GM23338 (cell line): ENCODE data around the gene RGS6. TPM values are rescaled to one million over a fixed set of nuclear protein-coding genes. Genes with fewer than 3 reads are reported as not detected.

Source experiments
- ATAC-seq: fragments of 200-7000 bp; cut with Tn5 transposase; 3 replicates; pipeline ENCODE4 v1.9.1; 2020
- DNase-seq: peaks from one replicate; pipeline ENCODE4 v3.0.0-alpha.2; 2015; ENCODE audit warnings: low spot score
- H2AFZ ChIP-seq: fragments of 200-600 bp; sonication (generic); 2 replicates; pipeline ENCODE4 v1.8.0; 2016; ENCODE audit warnings: antibody characterized with exemption, mild to moderate bottlenecking, moderate library complexity
- H3F3A ChIP-seq: fragments of 200-600 bp; sonication (generic); replicated peaks from 2 replicates; pipeline ENCODE4 v1.8.0; 2017; ENCODE audit warnings: antibody characterized with exemption, mixed run types, low read depth
- H3K27ac ChIP-seq: fragments of 200-600 bp; sonication (generic); 2 replicates; pipeline ENCODE4 v1.6.1; 2016; ENCODE audit warnings: low read depth
- H3K27me3 ChIP-seq: fragments of 200-600 bp; sonication (generic); 2 replicates; pipeline ENCODE4 v1.8.0; 2016; ENCODE audit warnings: mild to moderate bottlenecking, mixed run types, moderate library complexity; ENCODE audit not compliant: insufficient read depth
- H3K36me3 ChIP-seq: fragments of 200-600 bp; sonication (generic); 2 replicates; pipeline ENCODE4 v1.8.0; 2016; ENCODE audit warnings: mild to moderate bottlenecking; ENCODE audit not compliant: insufficient read depth
- H3K4me1 ChIP-seq: fragments of 200-600 bp; sonication (generic); 2 replicates; pipeline ENCODE4 v1.8.0; 2016; ENCODE audit warnings: mild to moderate bottlenecking, moderate library complexity; ENCODE audit not compliant: insufficient read depth
- H3K4me2 ChIP-seq: fragments of 200-600 bp; sonication (generic); 2 replicates; pipeline ENCODE4 v1.7.1; 2017; ENCODE audit warnings: mixed run types
- H3K4me3 ChIP-seq: fragments of 200-600 bp; sonication (generic); 2 replicates; pipeline ENCODE4 v1.6.1; 2016; ENCODE audit warnings: mixed run types
- H3K79me2 ChIP-seq: fragments of 200-600 bp; sonication (generic); replicated peaks from 2 replicates; pipeline ENCODE4 v1.8.0; 2017; ENCODE audit warnings: mild to moderate bottlenecking; ENCODE audit not compliant: insufficient read depth
- H3K9me2 ChIP-seq: fragments of 200-600 bp; sonication (generic); 2 replicates; pipeline ENCODE4 v1.8.0; 2017; ENCODE audit not compliant: insufficient read depth
- H4K20me1 ChIP-seq: fragments of 200-600 bp; sonication (generic); replicated peaks from 2 replicates; pipeline ENCODE4 v1.8.0; 2017; ENCODE audit warnings: mild to moderate bottlenecking; ENCODE audit not compliant: insufficient read depth
- H3K27ac Mint-ChIP-seq: 2 replicates; pipeline ENCODE4 v1.8.0; 2020; ENCODE audit warnings: inconsistent platforms, mild to moderate bottlenecking, moderate library complexity, mixed read lengths
- H3K27me3 Mint-ChIP-seq: 3 replicates; pipeline ENCODE4 v1.8.0; 2022; ENCODE audit warnings: low read depth, mild to moderate bottlenecking, moderate library complexity, mixed read lengths, inconsistent platforms; ENCODE audit not compliant: insufficient read depth, poor library complexity
- H3K36me3 Mint-ChIP-seq: 3 replicates; pipeline ENCODE4 v1.8.0; 2021; ENCODE audit warnings: low read depth, mild to moderate bottlenecking, inconsistent platforms, moderate library complexity, mixed read lengths
- H3K4me1 Mint-ChIP-seq: 3 replicates; pipeline ENCODE4 v1.8.0; 2020; ENCODE audit warnings: mild to moderate bottlenecking, inconsistent platforms, mixed read lengths
- H3K4me3 Mint-ChIP-seq: 3 replicates; pipeline ENCODE4 v1.8.0; 2021; ENCODE audit warnings: moderate library complexity, mild to moderate bottlenecking, inconsistent platforms, mixed read lengths
- H3K9me3 Mint-ChIP-seq: 3 replicates; pipeline ENCODE4 v1.8.0; 2020; ENCODE audit warnings: moderate library complexity, mild to moderate bottlenecking, inconsistent platforms, mixed read lengths
- EZH2 ChIP-seq: fragments of 200-600 bp; sonication (generic); IDR thresholded peaks from one replicate; pipeline ENCODE4 v1.8.0; 2017; ENCODE audit warnings: antibody characterized with exemption, mild to moderate bottlenecking, low read depth; ENCODE audit not compliant: unreplicated experiment
- EZH2phosphoT487 ChIP-seq: fragments of 200-600 bp; sonication (generic); IDR thresholded peaks from one replicate; pipeline ENCODE4 v1.8.1; 2018; ENCODE audit warnings: antibody characterized with exemption; ENCODE audit not compliant: unreplicated experiment
- NANOG ChIP-seq: IDR thresholded peaks from 2 replicates; pipeline ENCODE4 v1.6.1; 2016; ENCODE audit warnings: antibody characterized with exemption, borderline replicate concordance
- REST ChIP-seq: IDR thresholded peaks from one replicate; pipeline ENCODE4 v1.6.1; 2018; ENCODE audit warnings: antibody characterized with exemption; ENCODE audit not compliant: unreplicated experiment
- polyA plus RNA-seq: library from polyadenylated mRNA; unstranded; fragments of >200 nt; fragmentation: Nextera tagmentation; extraction: Ambion mirVana; gene quantifications from 2 replicates; pipeline ENCODE4 v1.2.1, GENCODE V29; 2016
- total RNA-seq: library from RNA; depleted of rRNA; stranded (reverse); fragments of >200 nt; shearing (Covaris generic); gene quantifications from 2 replicates; pipeline ENCODE4 v1.2.3, GENCODE V29; 2014
- TF ChIP-seq, protein P1 (sequence below), 2 experiments: fragments of 200-600 bp in 1 of 2; sonication (generic) in 1 of 2; conservative IDR thresholded peaks; 2 replicates each; pipeline versions ENCODE4 v1.5.1 to v1.6.1; 2016 to 2017; ENCODE audit warnings: antibody characterized with exemption in 2 of 2, low read depth in 2 of 2, mild to moderate bottlenecking in 2 of 2, moderate library complexity in 1 of 2
- TF ChIP-seq, protein P2 (sequence below): IDR thresholded peaks from 2 replicates; pipeline ENCODE4 v1.6.1; 2016; ENCODE audit warnings: antibody characterized with exemption

RGS6 gene
- total and polyA plus RNA-seq, 2 experiments from 2014 or later, result 0.66 to 0.83 TPM

- TF ChIP-seq, protein P1, sequence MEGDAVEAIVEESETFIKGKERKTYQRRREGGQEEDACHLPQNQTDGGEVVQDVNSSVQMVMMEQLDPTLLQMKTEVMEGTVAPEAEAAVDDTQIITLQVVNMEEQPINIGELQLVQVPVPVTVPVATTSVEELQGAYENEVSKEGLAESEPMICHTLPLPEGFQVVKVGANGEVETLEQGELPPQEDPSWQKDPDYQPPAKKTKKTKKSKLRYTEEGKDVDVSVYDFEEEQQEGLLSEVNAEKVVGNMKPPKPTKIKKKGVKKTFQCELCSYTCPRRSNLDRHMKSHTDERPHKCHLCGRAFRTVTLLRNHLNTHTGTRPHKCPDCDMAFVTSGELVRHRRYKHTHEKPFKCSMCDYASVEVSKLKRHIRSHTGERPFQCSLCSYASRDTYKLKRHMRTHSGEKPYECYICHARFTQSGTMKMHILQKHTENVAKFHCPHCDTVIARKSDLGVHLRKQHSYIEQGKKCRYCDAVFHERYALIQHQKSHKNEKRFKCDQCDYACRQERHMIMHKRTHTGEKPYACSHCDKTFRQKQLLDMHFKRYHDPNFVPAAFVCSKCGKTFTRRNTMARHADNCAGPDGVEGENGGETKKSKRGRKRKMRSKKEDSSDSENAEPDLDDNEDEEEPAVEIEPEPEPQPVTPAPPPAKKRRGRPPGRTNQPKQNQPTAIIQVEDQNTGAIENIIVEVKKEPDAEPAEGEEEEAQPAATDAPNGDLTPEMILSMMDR (conservative IDR thresholded peaks at IDR 0.05; ENCODE audit: low read depth in 2 of 2), result no peak
- no peak for TF ChIP-seq EZH2
- TF ChIP-seq NANOG, result no peak
Observed at GRCh38 chr14:72366619-72367018, 434.4 kb downstream of the RGS6 start (continued).

DNA sequence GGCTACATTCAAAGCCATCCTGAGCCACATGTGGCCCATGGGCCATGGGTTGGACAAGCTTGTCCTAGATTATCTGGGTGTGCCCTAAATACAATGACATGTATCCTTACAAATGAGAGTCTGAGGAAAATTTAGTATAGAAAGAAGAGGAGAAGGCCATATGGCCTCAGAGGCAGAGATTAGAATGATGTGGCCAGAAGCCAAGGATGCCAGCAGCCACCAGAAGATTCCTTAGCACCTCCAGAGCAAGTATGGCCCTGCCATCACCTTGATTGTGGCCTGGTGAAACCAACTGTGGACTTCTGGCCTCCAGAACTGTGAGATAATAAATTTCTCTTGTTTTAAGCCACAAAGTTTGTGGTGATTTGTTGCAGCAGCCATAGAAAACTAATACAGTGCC is 436.9 kb downstream of the RGS6 start:
- DNase-seq, result no peak
- TF ChIP-seq, protein P2, sequence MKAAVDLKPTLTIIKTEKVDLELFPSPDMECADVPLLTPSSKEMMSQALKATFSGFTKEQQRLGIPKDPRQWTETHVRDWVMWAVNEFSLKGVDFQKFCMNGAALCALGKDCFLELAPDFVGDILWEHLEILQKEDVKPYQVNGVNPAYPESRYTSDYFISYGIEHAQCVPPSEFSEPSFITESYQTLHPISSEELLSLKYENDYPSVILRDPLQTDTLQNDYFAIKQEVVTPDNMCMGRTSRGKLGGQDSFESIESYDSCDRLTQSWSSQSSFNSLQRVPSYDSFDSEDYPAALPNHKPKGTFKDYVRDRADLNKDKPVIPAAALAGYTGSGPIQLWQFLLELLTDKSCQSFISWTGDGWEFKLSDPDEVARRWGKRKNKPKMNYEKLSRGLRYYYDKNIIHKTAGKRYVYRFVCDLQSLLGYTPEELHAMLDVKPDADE, result no peak
- H3K27ac Mint-ChIP-seq, result no peak overlapping the region
- H3K36me3 Mint-ChIP-seq, result no peaks in the 10 kb centered on the region
- Histone ChIP-seq H4K20me1 (no peaks in the 10 kb centered on the region), H3K4me3 (no peak overlapping the region), H3K79me2 (no peaks in the 10 kb centered on the region), H3K27me3 (no peaks in the 10 kb centered on the region), H3F3A (no peaks in the 10 kb centered on the region), H3K4me1 (no peaks in the 10 kb centered on the region), H3K4me2 (no peak overlapping the region), H3K27ac (no peak overlapping the region), H2AFZ (no peak overlapping the region), H3K36me3 (no peaks in the 10 kb centered on the region), H3K9me2 (peaks cover 27% of the 10 kb centered on the region)
- H3K9me3 Mint-ChIP-seq, result peaks cover 2% of the 10 kb centered on the region; the same call in 1 of the 3 replicates
- no peak for ATAC-seq
- peaks cover 2% of the 10 kb centered on the region for H3K27me3 Mint-ChIP-seq
- no peaks in the 10 kb centered on the region for H3K4me1 Mint-ChIP-seq
- no peak overlapping the region for H3K4me3 Mint-ChIP-seq

DNA sequence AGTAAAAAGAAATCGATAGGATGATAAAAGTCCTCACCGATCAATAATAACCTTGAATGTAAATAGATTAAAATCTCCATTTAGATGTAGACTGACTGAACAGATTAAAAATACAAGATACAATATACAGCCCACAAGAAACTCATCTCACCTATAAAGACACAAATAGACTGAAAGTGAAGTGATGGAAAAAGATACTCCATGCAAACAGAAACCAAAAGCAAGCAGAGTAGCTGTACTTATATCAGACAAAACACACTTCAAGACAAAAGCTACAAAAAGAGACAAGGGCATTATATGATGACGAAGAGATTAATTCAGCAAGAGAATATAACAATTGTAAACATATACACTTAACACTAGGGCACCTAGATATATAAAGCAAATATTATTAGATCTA is 444.8 kb downstream of the RGS6 start:
- Histone ChIP-seq H3K36me3 (no peaks in the 10 kb centered on the region; the same call in 1 of the 2 replicates), H3F3A (no peaks in the 10 kb centered on the region), H3K4me1 (no peaks in the 10 kb centered on the region), H3K27me3 (no peaks in the 10 kb centered on the region), H3K4me2 (no peak overlapping the region), H3K9me2 (0 out of 2 replicates have a peak, but pooled peaks cover 8% of the 10 kb centered on the region), H2AFZ (no peak overlapping the region), H4K20me1 (no peaks in the 10 kb centered on the region), H3K79me2 (no peaks in the 10 kb centered on the region), H3K4me3 (no peak overlapping the region), H3K27ac (no peak overlapping the region)
- DNase-seq (no peak), ATAC-seq (no peak)
- Mint-ChIP-seq H3K36me3 (no peaks in the 10 kb centered on the region), H3K27me3 (peaks cover 2% of the 10 kb centered on the region), H3K9me3 (no peaks in the 10 kb centered on the region), H3K4me1 (no peaks in the 10 kb centered on the region), H3K4me3 (no peak overlapping the region), H3K27ac (no peak overlapping the region)
- no peak for TF ChIP-seq EZH2
- TF ChIP-seq EZH2phosphoT487, result no peak
- no peak for TF ChIP-seq REST
- TF ChIP-seq, protein P2, result no peak
